ENCODE data around the gene RGPD6.
"Not testable (repeated sequence)": the region's sequence is repeated elsewhere in the genome, so short reads cannot be mapped to it uniquely, and the experiment has no call there.

Gene RGPD6

GRCh38 chr2:110481200-110481599, 95.8 kb downstream of the RGPD6 start:
- in situ Hi-C loops (cut with MboI; ENCODE audit: low sequenced_read_pairs), result not testable (repeated sequence)

GRCh38 chr2:110480084-110480483, 96.9 kb downstream of the RGPD6 start:
- in situ Hi-C loops (cut with MboI; ENCODE audit: low sequenced_read_pairs), result not testable (repeated sequence)

- in situ Hi-C loops (cut with MboI; ENCODE audit: low sequenced_read_pairs), result not testable (repeated sequence)
Measured at GRCh38 chr2:110477370-110477769, 99.7 kb downstream of the RGPD6 start.

GRCh38 chr2:110476952-110477351, 100.1 kb downstream of the RGPD6 start:
- in situ Hi-C loops (cut with MboI; ENCODE audit: low sequenced_read_pairs), result not testable (repeated sequence)

- in situ Hi-C loops (cut with MboI; ENCODE audit: low sequenced_read_pairs), result not testable (repeated sequence)
Measured at GRCh38 chr2:110475627-110476359, 101.2 kb downstream of the RGPD6 start.

- in situ Hi-C loops (cut with MboI; ENCODE audit: low sequenced_read_pairs), result not testable (repeated sequence)
Measured at GRCh38 chr2:110474898-110475297, 102.1 kb downstream of the RGPD6 start.

- in situ Hi-C loops (cut with MboI; ENCODE audit: low sequenced_read_pairs), result not testable (repeated sequence)
Measured at GRCh38 chr2:110473059-110473358, 104.0 kb downstream of the RGPD6 start.

GRCh38 chr2:110472171-110473058, 104.6 kb downstream of the RGPD6 start, which contains the start of gene LIMS4:
TSS of gene LIMS4 (minus strand) at chr2:110472816. CDS start at chr2:110472778, 38 bp downstream.
- in situ Hi-C loops (cut with MboI; ENCODE audit: low sequenced_read_pairs), result not testable (repeated sequence)

- in situ Hi-C loops (cut with MboI; ENCODE audit: low sequenced_read_pairs), result not testable (repeated sequence)
Measured at GRCh38 chr2:110468921-110469320, 108.1 kb downstream of the RGPD6 start.

GRCh38 chr2:110465312-110465711, 111.7 kb downstream of the RGPD6 start:
- in situ Hi-C loops (cut with MboI; ENCODE audit: low sequenced_read_pairs), result not testable (repeated sequence)
